Hepatocyte (in vitro differentiated cells): ENCODE measurements around the gene CRX. TPM values are rescaled to one million over a fixed set of nuclear protein-coding genes. Genes with fewer than 3 reads are reported as not detected.
"Not testable (repeated sequence)": the region's sequence is repeated elsewhere in the genome, so short reads cannot be mapped to it uniquely, and the experiment has no call there.

Experiments used
- DNase-seq: peaks from one replicate; pipeline ENCODE4 v3.0.0-alpha.2; 2016; ENCODE audit warnings: low spot score
- H2AFZ ChIP-seq: fragments of 200-600 bp; sonication (generic); 2 replicates; pipeline ENCODE4 v1.6.0; 2016; ENCODE audit warnings: antibody characterized with exemption, mild to moderate bottlenecking
- H3K27ac ChIP-seq: fragments of 200-600 bp; sonication (generic); 2 replicates; pipeline ENCODE4 v1.5.1; 2016; ENCODE audit warnings: mild to moderate bottlenecking
- H3K27me3 ChIP-seq: fragments of 200-600 bp; sonication (generic); 2 replicates; pipeline ENCODE4 v1.6.1; 2016
- H3K36me3 ChIP-seq: fragments of 200-600 bp; sonication (generic); replicated peaks from 2 replicates; pipeline ENCODE4 v1.5.1; 2016; ENCODE audit warnings: low read depth; ENCODE audit not compliant: insufficient read depth
- H3K4me1 ChIP-seq: fragments of 200-600 bp; sonication (generic); 2 replicates; pipeline ENCODE4 v1.5.1; 2016; ENCODE audit warnings: mild to moderate bottlenecking, moderate library complexity; ENCODE audit not compliant: insufficient read depth
- H3K4me2 ChIP-seq: fragments of 200-600 bp; sonication (generic); 2 replicates; pipeline ENCODE4 v1.6.0; 2016
- H3K4me3 ChIP-seq: fragments of 200-600 bp; sonication (generic); 2 replicates; pipeline ENCODE4 v1.5.1; 2016; ENCODE audit warnings: mild to moderate bottlenecking
- H3K79me2 ChIP-seq: fragments of 200-600 bp; sonication (generic); 2 replicates; pipeline ENCODE4 v1.6.0; 2017; ENCODE audit warnings: mild to moderate bottlenecking
- H3K9me2 ChIP-seq: fragments of 200-600 bp; sonication (generic); replicated peaks from 2 replicates; pipeline ENCODE4 v1.6.0; 2017; ENCODE audit warnings: mild to moderate bottlenecking; ENCODE audit not compliant: insufficient read depth
- H3K9me3 ChIP-seq: fragments of 200-600 bp; sonication (generic); 2 replicates; pipeline ENCODE4 v1.5.1; 2016; ENCODE audit warnings: low read depth, mild to moderate bottlenecking
- H4K20me1 ChIP-seq: fragments of 200-600 bp; sonication (generic); 2 replicates; pipeline ENCODE4 v1.6.0; 2016; ENCODE audit warnings: mild to moderate bottlenecking; ENCODE audit not compliant: insufficient read depth, poor library complexity, severe bottlenecking
- CTCF ChIP-seq: fragments of 200-600 bp; sonication (generic); IDR thresholded peaks from 2 replicates; pipeline ENCODE4 v1.5.1; 2016; ENCODE audit warnings: antibody characterized with exemption, mild to moderate bottlenecking; ENCODE audit not compliant: poor library complexity
- EZH2 ChIP-seq: fragments of 200-600 bp; sonication (generic); IDR thresholded peaks from 2 replicates; pipeline ENCODE4 v1.6.1; 2016; ENCODE audit warnings: antibody characterized with exemption, mild to moderate bottlenecking, borderline replicate concordance
- EZH2phosphoT487 ChIP-seq: fragments of 200-600 bp; sonication (generic); IDR thresholded peaks from one replicate; pipeline ENCODE4 v1.6.1; 2018; ENCODE audit warnings: antibody characterized with exemption, mild to moderate bottlenecking, low read depth, moderate library complexity; ENCODE audit not compliant: unreplicated experiment, severe bottlenecking
- WGBS: methylation state at CpG from one replicate; pipeline ENCODE4 v1.1.6; 2016; ENCODE audit warnings: low lambda C conversion rate; ENCODE audit errors: missing lambda C conversion rate; 5-methylcytosine and 5-hydroxymethylcytosine counted together
- polyA plus RNA-seq: library from polyadenylated mRNA; unstranded; fragments of >200 nt; fragmentation: Nextera tagmentation; extraction: Ambion mirVana; gene quantifications from 2 replicates; pipeline ENCODE4 v1.2.1, GENCODE V29; 2016
- total RNA-seq: library from RNA; depleted of rRNA; stranded (reverse); fragments of >200 nt; gene quantifications from 2 replicates; pipeline ENCODE4 v1.2.3, GENCODE V29; 2014

The CRX gene
- total and polyA plus RNA-seq, 2 experiments from 2014 or later = 0.15 TPM; not detected in 1

- no peaks in the 10 kb centered on the region for H3K9me3 ChIP-seq
- no peaks in the 10 kb centered on the region for H3K27me3 ChIP-seq
- no peak for DNase-seq
- H4K20me1 ChIP-seq = no peaks in the 10 kb centered on the region
- H3K4me1 ChIP-seq = no peaks in the 10 kb centered on the region
- no peaks in the 10 kb centered on the region for H3K79me2 ChIP-seq
- no peak overlapping the region for H3K27ac ChIP-seq
- no peaks in the 10 kb centered on the region for H3K9me2 ChIP-seq
- WGBS = 71% methylated on average over 7 of the region's 7 CpGs
- TF ChIP-seq EZH2phosphoT487 (no peak), CTCF (no peak), EZH2 (no peak)
- H3K36me3 ChIP-seq = no peaks in the 10 kb centered on the region
- H3K4me3 ChIP-seq = no peak overlapping the region
- no peak overlapping the region for H3K4me2 ChIP-seq
- no peak overlapping the region for H2AFZ ChIP-seq
Observed at GRCh38 chr19:47813995-47814328, 7.8 kb upstream of the CRX start.

DNA sequence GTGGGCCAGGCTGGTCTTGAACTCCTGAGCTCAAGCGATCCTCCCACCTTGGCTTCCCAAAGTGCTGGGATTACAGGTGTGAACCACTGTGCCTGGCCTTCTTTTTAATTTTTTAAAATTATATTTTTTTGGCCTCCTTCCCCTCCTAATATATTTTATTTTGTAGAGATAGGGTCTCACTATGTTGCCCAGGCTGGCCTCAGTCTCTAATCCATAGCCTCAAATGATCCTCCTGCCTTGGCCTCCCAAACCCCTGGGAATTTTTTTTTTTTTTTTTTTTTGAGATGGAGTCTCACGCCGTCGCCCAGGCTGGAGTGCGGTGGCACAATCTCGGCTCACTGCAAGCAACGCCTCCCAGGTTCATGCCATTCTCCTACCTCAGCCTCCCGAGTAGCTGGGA lies 5.5 kb upstream of the CRX start:
- H3K27me3 ChIP-seq = peaks cover 16% of the 10 kb centered on the region
- not testable (repeated sequence) for DNase-seq, H3K36me3 ChIP-seq, H4K20me1 ChIP-seq, H3K9me3 ChIP-seq, H3K4me2 ChIP-seq, H3K79me2 ChIP-seq, H3K27ac ChIP-seq, H2AFZ ChIP-seq, H3K4me3 ChIP-seq, H3K4me1 ChIP-seq, H3K9me2 ChIP-seq
- WGBS = 92% methylated on average over 7 of the region's 8 CpGs

DNA sequence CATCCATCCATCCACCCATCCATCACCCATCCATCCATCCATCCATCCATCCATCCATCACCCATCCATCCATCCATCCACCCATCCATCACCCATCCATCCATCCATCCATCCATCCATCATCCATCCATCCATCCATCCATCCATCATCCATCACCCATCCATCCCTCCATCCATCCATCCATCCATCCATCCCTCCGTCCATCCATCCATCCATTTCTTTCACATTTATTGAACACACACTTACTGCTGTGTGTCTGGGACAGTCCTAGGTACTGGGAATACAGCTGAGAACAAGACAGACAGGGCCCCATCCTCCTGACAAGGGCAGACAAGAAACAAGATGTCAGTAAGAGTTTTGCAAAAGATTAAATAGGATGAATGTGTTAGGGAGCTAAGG lies 3.5 kb upstream of the CRX start:
- H3K27ac ChIP-seq, H3K9me2 ChIP-seq, DNase-seq, H2AFZ ChIP-seq, H3K79me2 ChIP-seq, H3K9me3 ChIP-seq, H3K4me2 ChIP-seq, H3K4me3 ChIP-seq, H3K4me1 ChIP-seq, H3K36me3 ChIP-seq, H4K20me1 ChIP-seq: not testable (repeated sequence)
- H3K27me3 ChIP-seq = peaks cover 25% of the 10 kb centered on the region
- WGBS = 88% methylated on average over 1 of the region's 1 CpG

DNA sequence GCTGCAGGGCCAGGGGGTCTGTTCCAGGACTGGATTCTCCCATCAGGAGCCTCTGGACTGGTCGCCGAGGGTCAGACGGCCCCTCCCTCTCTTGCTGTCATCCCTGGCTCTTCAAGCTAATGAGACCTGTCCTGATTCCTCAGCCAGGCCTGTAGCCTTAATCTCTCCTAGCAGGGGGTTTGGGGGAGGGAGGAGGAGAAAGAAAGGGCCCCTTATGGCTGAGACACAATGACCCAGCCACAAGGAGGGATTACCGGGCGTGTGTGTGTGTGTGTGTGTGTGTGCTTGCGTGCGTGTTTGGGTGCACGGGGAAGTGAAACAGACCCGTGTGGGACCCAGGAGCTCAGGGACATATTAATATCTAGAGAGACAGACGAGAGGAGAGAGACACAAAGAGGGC lies 1.9 kb upstream of the CRX start:
- WGBS = 16% methylated on average over 10 of the region's 10 CpGs

More for the DNA sequence above, 1.9 kb upstream of the CRX start:
- H3K9me2 ChIP-seq = no peaks in the 10 kb centered on the region
- no peak overlapping the region for H2AFZ ChIP-seq
- H3K79me2 ChIP-seq = no peaks in the 10 kb centered on the region
- H3K4me3 ChIP-seq = no peak overlapping the region
- H3K9me3 ChIP-seq = no peaks in the 10 kb centered on the region
- no peaks in the 10 kb centered on the region for H3K36me3 ChIP-seq
- H3K27ac ChIP-seq = no peak overlapping the region
- no peaks in the 10 kb centered on the region for H4K20me1 ChIP-seq
- no peak for TF ChIP-seq EZH2phosphoT487
- TF ChIP-seq CTCF = no peak
- TF ChIP-seq EZH2 = no peak
- DNase-seq = no peak
- no peaks in the 10 kb centered on the region for H3K4me1 ChIP-seq
- H3K27me3 ChIP-seq = peaks cover 25% of the 10 kb centered on the region
- H3K4me2 ChIP-seq = no peak overlapping the region
